Effector CD4-positive, alpha-beta T cell (primary cell): ENCODE measurements around the gene TRIM75.
"Not testable (repeated sequence)": the region's sequence is repeated elsewhere in the genome, so short reads cannot be mapped to it uniquely, and the experiment has no call there.

Experiments used
- DNase-seq: peaks from one replicate; pipeline ENCODE4 v3.0.0-alpha.2; 2020

Gene TRIM75

DNA sequence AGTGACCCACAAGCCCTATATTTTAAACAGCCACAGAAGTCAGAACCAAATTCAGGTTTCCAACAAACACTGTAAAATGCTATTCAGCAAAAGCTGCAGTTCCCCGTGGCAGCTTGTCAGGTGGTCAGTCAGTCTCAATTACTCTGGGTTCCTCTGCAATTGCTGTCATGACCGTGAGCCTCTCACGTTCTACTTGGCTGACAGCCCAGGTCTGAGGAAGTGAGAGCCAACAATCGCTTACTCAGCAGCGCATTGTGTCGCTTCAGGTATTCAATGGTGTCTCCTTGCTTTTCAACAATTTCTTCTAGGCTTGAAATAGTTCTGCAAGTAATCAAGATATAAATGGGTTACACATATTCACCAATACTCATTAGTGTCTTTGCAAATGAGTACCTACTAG, 25.8 kb downstream of the TRIM75 start:
- DNase-seq, result no peak

DNA sequence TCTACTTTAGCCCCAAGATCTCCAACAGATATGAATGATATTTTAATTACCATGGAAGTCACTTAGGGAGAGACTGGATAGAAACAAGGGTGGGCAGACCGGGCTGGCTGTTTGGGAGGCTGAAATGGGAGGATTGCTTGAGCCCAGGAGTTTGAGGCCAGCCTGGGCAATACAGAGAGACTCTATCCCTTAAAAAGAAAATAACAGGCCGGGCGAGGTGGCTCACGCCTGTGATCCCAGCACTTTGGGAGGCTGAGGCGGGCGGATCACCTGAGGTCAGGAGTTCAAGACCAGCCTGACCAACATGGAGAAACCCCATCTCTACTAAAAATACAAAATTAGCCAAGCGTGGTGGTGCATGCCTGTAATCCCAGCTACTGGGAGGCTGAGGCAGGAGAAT, 31.1 kb downstream of the TRIM75 start:
- not testable (repeated sequence) for DNase-seq

DNA sequence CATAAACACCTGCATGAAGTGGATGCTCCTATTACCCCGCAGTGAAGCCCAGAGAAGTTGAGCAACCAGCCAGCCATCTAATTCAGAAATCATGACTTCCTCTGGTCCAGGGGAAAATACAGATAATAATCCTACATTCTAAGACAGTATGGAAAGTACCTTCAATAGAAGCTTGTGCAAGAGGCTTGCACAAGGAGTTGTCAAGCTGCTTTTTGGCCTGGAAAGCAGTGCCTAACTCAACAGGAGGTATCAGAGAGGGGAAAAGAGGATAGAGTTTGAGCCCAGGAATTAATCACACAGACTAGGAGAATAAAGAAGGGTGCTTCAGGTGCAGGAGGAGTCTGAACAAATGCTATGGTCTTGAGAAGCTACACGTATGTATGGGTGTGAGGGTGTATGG, 32.3 kb downstream of the TRIM75 start:
- DNase-seq, result no peak

DNA sequence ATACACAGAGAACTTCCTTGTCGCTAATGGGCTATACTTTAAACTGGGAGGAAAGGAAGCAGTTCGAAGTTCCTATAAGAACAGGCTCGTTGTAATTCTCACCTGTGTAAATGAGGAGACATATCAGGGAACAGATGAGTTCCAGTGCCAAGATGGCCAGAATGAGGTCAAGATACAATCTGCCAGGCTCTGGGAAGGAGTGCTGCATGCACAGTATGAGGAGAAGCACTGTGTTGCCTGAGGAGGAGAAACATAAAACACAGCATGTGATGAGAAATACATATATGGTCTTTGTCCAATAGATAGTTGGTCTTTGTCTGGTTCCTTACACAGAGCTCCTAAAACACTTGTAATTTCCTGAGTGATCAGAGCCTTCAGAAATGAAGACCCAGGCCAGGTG, 34.7 kb downstream of the TRIM75 start:
- DNase-seq, result no peak

DNA sequence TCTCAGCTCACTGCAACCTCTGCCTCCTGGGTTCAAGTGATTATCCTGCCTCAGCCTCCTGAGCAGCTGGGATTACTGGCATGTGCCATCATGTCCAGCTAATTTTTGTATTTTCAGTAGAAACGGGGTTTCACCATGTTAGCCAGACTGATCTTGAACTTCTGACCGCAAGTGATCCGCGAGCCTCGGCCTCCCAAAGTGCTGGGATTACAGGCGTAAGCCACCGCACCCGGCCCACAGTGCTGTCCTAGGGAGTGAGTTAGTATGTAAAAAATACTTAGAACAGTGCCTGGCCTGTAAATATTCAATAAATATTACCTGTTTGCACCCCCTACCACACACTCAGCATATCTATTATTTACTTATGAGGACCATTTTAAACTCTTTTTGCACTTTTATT, 38.5 kb downstream of the TRIM75 start:
- not testable (repeated sequence) for DNase-seq

DNA sequence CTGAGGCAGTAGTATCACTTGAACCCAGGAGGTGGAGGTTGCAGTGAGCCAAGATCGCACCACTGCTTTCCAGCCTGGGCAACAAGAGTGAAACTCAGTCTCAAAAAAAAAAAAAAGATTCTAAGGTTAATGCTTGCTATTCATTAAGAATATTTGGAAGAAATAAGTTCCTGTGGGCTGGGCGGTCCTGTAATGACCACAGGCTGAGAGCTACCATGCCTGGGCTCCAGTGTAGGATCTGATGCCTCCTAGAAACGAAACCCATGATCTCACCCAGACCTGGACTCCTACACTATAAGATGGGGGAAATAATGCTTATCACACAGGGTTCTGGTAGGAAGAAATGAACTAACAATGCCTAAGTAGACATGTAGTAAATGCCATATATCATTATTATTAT, 41.2 kb downstream of the TRIM75 start:
- no peak for DNase-seq

DNA sequence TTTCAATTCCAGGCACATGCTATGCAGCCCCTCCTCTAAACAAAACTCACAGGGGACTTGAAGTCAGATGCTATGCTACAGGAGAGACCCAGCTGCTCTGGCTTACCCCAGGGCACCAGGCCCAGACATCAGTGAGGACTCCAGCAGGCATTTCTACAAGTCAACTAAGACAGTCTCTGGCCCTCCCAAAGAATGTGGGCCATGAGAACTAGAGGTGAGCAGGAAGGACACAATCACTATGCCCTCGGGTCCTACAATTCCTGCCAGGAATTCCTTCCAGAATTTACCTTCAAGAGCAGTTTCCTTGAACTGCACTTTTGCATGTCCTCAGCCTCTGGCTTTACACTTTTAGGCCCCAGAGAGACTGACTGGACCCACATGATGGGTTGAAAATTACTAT, 41.6 kb downstream of the TRIM75 start:
- DNase-seq, result no peak

DNA sequence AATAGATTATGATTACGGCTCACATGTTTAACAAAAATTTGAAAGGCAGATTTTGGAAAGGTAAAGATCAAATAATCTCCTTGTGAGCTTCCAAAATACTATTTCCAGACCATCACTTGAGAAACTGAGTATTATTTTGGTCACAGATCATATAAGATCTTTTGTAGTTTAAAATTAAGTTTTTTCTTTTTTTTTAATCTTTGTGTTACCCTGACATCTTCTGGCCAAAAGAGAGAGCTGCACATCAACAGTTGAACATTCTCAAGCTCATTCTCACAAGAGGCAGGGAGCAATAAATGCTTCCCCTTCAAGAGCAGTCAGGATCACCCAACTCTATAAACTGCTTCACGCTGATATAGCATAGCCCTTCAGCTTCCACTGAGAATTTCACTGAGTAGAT, 43.1 kb downstream of the TRIM75 start:
- no peak for DNase-seq

DNA sequence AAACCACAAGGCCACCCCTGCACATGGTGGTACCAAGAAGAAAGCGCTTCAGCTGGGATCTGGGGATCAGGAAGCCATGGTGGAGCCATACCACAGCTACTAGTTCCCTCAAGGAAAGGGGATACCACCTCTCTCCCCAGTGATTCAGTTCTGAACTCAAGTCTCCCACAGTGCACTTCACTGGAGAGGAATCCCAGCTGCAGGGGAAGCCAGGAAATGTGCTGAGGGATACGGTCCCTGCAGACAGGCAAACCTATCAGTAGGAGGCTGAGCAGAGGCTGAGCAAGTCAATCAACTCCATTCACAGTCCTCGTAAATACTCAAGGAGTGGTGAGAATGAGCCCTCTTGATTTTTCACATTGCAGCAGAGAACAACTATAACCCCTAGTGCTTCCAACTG, 48.0 kb downstream of the TRIM75 start:
- no peak for DNase-seq

DNA sequence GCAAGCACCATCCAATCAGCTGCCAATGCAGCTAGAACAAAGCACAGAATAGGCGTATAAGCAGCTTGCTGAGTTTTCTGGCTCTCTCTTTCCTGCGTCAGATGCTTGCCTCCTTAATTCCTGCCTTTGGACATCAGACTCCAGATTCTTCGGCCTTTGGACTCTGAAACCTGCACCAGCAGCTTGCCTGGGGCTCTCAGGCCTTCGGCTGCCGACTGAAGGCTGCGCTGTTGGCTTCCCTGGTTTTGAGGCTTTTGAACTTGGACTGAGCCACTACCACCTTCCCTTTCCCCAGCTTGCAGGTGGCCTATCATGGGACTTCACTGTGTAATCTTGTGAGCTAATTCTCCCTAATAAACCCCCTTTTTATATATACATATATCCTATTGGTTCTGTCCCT, 52.9 kb downstream of the TRIM75 start:
- no peak for DNase-seq
